Epithelial cell of proximal tubule (primary cell): ENCODE results near the gene CNOT6. TPM values are rescaled to one million over a fixed set of nuclear protein-coding genes. Genes with fewer than 3 reads are reported as not detected.

ENCODE experiments used
- DNase-seq: peaks from one replicate; pipeline ENCODE4 v3.0.0-alpha.2; 2011; ENCODE audit warnings: low read depth
- H3K4me3 ChIP-seq: 2 replicates; pipeline ENCODE4 v1.5.1; 2011; ENCODE audit warnings: low read depth, mild to moderate bottlenecking, low read length
- CTCF ChIP-seq: conservative IDR thresholded peaks from 2 replicates; pipeline ENCODE4 v1.5.1; 2012; ENCODE audit warnings: low read depth, mild to moderate bottlenecking, low read length
- total RNA-seq: library from RNA; depleted of rRNA; stranded (reverse); fragments of >200 nt; gene quantifications from 2 replicates; pipeline ENCODE4 v1.2.3, GENCODE V29; 2015

The CNOT6 gene
- total RNA-seq, 1 donor from 2014 or later: 10.0 TPM

GRCh38 chr5:180532268-180532667 is 38.1 kb downstream of the CNOT6 start:
- H3K4me3 ChIP-seq: no peak overlapping the region
- DNase-seq: no peak
- TF ChIP-seq CTCF: no peak

GRCh38 chr5:180533845-180534244 is 39.7 kb downstream of the CNOT6 start:
- no peak overlapping the region for H3K4me3 ChIP-seq
- TF ChIP-seq CTCF: no peak
- DNase-seq: no peak

- TF ChIP-seq CTCF: no peak
- no peak overlapping the region for H3K4me3 ChIP-seq
- DNase-seq: no peak
Measured at GRCh38 chr5:180535573-180535972, 41.4 kb downstream of the CNOT6 start.

- H3K4me3 ChIP-seq: no peak overlapping the region
- no peak for DNase-seq
Measured at GRCh38 chr5:180540050-180540694, 46.0 kb downstream of the CNOT6 start.

GRCh38 chr5:180541710-180542109 is 47.5 kb downstream of the CNOT6 start:
- no peak overlapping the region for H3K4me3 ChIP-seq
- TF ChIP-seq CTCF: peak; percentile 39
- DNase-seq: no peak

More at GRCh38 chr5:180540050-180540694, 46.0 kb downstream of the CNOT6 start:
- no peak for TF ChIP-seq CTCF

- TF ChIP-seq CTCF: no peak
- no peak overlapping the region for H3K4me3 ChIP-seq
- DNase-seq: no peak
Measured at GRCh38 chr5:180545248-180545647, 51.1 kb downstream of the CNOT6 start.

- no peak for TF ChIP-seq CTCF
- DNase-seq: no peak
- H3K4me3 ChIP-seq: no peak overlapping the region
Measured at GRCh38 chr5:180548563-180548962, 54.4 kb downstream of the CNOT6 start.
